ENCODE measurements around the gene DNAJB8.

The DNAJB8 gene

GRCh38 chr3:128482666-128483656, 16.3 kb upstream of the DNAJB8 start:
- no peak for DNase-seq

GRCh38 chr3:128482175-128482574, 15.5 kb upstream of the DNAJB8 start:
- DNase-seq = no peak

DNA sequence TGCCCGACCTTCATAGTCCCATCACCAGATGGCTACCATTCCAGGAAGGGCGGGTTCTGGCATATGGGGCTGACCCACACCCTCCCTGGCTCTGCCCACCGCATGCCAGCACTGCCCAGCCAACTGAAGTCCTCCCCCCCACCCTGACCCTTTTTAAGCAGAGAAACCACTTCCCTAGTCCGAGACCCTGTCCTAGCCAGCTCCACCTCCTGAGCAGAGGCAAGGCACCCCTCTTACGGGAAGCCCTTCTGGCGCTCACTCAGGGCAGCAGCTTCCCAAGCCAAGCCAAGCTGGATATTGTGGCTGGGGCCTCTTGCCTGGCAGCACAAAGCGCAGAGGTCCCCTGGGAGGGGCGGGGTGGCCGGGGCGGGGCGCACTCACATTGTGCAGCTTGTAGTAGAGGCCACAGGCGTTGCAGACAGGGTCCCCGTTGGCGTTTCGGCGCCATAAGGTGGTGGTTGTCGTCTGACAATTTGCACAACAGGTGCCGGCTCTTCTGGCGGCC, 14.8 kb upstream of the DNAJB8 start:
- DNase-seq = peak; percentile 55

- DNase-seq = no peak
Measured at GRCh38 chr3:128480717-128481437, 14.2 kb upstream of the DNAJB8 start.

DNA sequence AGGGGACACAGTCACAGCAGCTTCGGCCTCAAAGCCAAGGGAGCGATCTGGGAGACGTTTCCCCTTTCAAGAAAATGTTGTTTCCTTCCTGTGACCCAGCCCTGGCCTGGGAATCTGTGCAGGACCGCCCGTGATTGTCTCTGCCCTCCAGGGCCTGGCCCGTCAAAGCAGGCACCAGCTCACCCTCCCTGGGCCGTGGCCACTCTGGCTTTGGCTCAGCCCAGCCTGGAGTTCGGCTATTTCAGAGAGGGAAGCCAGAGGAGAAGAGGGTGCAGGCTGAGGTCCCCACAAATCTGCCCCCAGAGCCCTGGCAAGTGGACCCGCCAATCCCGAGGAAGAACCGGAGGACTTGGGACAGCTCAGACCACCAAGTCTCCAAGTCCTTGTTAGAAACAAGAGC, 13.6 kb upstream of the DNAJB8 start:
- DNase-seq = no peak

DNA sequence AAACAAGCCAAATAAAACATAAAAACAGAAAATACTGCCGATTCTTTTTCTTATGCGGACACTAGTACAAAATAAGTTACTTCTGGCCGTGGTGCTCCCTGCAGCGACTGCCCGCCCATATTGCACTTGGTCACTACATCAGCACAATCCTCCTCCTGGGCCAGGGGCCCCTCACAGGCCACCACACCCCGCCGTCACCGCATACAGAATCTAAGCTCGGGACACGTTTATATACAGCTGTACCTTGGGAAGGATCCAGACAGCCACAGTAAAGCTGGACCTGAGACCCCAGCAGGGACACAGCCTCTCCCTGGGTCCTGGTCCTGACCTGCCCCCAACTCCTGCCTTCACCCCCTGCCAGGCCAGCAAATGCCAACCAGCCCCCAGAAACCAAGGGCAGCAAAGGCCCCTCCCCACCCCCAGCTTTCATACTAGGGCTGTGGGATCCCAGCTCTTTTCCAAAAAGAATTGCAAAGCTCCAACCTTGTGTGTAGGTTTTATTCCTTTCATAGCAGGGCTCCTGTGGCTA, 12.9 kb upstream of the DNAJB8 start:
- DNase-seq = no peak

DNA sequence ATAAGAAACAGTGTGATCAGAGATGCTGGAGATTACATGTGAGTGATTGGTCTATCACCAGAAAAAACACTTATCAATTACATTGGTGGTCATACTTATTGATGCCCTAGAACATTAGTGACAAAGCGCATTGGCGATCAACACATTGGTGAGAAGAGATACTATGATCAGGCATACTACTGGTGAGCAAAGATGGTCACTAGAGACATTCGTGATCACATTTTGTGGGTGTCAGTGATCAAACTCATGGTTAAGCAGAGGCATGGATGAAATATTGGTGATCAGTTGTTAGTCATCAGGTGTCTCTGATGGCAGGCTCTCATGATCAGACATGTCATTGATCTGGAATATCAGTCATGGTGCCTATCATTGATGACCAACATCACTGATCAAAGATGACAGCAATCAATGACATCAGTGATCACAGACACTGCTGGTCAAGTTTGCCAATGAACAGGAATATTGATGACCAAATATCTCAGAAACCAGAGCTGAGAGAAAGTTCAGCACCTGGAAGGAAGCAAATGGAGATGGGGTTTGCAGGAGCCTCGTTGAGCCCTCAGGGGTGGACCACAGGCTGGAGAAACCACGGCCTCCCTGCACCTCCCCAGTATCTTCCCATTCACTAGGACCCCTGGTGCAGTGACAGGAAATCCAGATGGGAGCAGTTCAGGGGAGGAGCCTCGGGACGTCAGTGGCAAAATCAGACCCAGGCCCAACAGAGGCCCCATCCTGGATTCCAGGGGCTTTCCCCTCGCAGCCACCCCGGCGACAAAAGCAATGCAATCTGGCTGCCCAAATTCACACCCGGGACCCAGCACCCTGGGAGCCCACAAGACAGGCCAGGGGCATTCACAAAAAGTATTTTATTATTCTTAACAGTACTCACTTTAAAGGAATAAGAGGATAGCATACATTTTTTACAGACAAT, 12.2 kb upstream of the DNAJB8 start:
- no peak for DNase-seq

- DNase-seq = no peak
Measured at GRCh38 chr3:128476659-128477058, 10.0 kb upstream of the DNAJB8 start.

GRCh38 chr3:128475355-128475754, 8.7 kb upstream of the DNAJB8 start:
- DNase-seq = no peak

GRCh38 chr3:128473737-128474136, 7.0 kb upstream of the DNAJB8 start:
- no peak for DNase-seq

GRCh38 chr3:128473180-128473519, 6.5 kb upstream of the DNAJB8 start:
- DNase-seq = no peak

- no peak for DNase-seq
Measured at GRCh38 chr3:128472449-128473179, 5.9 kb upstream of the DNAJB8 start.

- DNase-seq = no peak
Measured at GRCh38 chr3:128471720-128472119, 5.0 kb upstream of the DNAJB8 start.

GRCh38 chr3:128471110-128471509, 4.4 kb upstream of the DNAJB8 start:
- no peak for DNase-seq

DNA sequence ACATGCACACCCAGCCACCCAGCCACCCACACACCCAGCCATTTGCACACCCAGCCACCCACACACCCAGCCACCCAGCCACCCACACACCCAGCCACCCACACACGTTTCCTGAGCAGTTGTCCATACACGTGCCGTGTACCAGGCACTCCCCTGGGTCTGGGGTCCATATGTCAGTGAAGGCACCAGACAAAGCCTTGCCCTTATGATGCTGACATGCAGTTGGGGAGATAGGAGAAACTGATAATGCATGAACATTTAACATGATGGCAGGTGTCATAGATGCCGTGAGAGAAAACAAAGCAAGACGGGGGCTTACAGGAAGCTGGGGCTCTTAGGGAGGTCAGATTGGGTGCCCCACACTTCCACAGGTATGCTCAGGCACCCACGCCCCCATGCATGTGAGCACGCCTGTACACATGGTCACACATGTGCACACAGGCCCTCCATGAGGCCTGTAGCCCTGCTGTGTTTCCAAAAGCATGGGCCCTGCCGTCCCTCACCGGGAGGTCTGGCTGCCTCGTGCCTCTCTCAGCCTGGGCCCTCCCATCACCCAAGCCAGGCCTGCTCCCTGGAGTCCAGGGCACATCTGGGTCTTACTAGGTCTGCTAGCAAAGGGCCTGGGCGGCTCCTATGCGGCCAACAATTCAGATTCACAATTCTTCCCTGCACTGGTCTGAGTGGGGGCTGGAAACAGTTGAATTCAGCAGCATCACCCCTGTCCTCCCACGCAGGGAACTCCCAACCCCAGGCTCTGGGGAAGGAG, 3.6 kb upstream of the DNAJB8 start:
- DNase-seq = no peak

DNA sequence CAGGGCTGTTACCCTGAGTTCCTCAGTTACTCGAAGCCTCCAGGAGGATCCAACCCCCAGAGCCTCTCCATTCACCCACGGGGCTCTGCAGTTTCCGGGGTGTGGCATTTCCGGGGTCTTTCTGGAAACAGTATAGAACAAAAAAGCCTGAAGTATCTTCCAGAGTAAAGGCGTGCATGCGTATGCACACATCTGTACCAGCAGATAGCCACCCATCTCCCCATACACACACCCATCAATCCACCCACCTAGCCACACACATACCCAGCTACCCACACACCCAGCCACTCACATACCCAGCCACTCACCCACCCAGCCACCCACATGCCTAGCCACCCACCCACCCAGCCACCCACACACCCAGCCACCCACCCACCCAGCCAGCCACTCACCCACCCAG, 2.9 kb upstream of the DNAJB8 start:
- no peak for DNase-seq

DNA sequence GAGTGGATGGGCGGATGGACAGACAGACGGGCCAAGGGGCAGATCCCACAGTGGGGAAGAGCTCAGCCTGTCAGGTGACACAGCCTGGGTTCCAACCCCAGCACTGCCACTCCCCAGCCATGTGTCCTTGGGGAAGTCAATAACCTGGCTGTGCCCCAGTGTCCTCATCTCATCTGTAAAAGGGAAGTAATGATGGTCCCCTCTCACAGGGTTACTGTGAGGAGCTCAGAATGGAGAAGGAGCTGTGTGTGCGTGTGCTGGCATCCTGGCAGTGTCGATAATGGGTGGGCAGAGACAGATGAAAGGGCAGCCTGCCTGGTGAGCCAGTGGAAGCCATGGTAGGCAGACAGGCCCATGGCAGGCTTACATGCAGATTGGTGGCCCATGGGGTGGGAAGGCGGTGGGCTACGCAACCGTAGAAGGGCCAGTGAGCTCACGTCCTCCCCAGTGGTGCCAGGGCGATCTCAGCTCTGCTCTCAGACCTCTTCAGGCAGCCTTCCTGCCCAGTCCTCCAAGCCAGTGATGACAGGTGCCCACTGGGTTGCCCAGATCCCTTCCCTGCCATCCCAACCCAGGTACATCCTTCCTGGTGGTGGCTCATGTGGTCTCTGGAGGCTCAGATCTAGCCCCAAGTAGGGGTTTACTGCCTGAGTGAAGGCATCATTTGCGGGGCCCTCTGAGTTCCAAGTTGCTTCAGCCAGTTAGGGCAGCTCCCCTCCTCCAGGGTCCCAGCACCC, 2.3 kb upstream of the DNAJB8 start:
- DNase-seq = no peak

DNA sequence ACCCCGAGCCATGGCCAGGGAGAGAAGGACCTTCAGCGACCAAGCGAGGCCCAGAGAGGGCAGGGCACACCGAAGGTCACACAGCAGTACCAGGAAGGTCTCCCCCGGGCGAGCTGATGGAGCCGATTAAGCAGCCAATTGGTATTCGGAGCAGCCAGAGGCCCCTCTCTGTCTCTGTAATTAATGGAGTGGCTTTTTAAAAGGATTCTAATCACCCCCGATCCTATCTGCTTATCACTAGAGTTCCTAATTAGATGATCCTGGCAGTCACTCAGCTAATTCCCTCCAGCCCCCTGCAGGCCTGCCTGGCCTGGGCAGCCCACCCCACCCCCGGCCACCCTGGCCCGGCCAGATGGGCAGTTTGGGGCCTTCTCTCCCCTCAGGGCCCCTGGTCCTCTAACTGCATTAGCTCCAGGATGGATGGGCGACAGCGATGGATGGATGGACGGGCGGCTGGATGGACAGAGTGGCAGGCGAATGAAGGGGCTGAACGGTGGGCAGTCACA, 1.6 kb upstream of the DNAJB8 start:
- DNase-seq = no peak

DNA sequence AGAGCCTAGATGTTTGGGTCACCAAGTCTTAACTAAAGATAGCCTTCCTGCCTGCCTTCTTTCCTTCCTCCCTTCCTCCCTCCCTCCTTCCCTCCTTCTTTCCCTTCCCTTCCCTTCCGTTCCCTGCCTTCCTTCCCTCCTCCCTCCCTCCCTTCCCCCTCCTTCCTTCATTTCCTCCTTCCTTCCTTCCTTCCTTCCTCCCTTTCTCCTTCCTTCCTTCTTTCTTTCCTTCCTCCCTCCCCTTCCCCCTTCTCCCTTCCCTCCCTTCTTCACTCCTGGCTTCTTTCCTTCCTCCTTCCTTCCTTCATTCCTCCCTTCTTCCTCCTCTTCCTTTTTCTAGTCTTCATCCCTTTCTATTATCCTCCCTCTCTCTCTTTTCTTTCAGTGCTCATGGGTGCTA, 2.0 kb downstream of the DNAJB8 start:
- no peak for DNase-seq

GRCh38 chr3:128464188-128464587, 2.5 kb downstream of the DNAJB8 start:
- no peak for DNase-seq

Measured in NCI-H2107 (cell line).